Stimulated activated CD4-positive, alpha-beta T cell treated with anti-CD3 and anti-CD28 coated beads, Interleukin-12 subunit alpha, Interleukin-12 subunit beta, amount 100 ng/mL, for 4 hours (primary cell): ENCODE measurements around the gene IL10RA.

ENCODE experiments used
- DNase-seq: peaks from one replicate; pipeline ENCODE4 v3.0.0-alpha.2; 2020

The IL10RA gene

DNA sequence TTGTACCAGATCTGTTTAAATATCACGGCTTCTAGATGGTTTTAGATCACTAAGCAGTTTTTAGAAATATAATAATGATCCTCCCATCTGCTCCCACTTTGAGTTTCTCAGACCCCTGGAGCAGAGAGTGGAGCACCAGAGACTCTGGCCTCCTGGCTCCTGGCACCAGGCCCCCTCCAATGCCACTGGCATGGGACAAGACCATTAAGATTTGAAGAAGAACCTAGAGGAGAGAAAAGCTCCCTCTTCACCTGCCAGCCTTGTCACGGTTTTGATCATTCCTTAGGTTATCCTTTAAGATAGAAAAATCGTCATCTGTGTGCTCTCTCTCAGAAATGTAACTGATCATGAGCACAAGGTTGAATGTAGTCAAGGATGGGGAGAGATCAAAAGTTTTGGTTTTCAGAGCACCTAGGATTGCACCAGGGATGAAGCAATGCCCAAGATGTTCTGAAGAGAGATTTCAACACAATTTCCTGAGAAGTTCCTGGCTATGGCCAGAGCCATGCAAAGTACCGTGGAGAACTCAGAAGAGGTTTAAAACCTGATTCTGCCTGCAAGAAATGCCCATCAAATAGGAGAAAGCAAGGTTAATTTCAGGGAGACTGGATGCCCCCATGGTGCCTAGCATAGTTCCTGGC is 22.2 kb downstream of the IL10RA start:
- DNase-seq, result no peak

DNA sequence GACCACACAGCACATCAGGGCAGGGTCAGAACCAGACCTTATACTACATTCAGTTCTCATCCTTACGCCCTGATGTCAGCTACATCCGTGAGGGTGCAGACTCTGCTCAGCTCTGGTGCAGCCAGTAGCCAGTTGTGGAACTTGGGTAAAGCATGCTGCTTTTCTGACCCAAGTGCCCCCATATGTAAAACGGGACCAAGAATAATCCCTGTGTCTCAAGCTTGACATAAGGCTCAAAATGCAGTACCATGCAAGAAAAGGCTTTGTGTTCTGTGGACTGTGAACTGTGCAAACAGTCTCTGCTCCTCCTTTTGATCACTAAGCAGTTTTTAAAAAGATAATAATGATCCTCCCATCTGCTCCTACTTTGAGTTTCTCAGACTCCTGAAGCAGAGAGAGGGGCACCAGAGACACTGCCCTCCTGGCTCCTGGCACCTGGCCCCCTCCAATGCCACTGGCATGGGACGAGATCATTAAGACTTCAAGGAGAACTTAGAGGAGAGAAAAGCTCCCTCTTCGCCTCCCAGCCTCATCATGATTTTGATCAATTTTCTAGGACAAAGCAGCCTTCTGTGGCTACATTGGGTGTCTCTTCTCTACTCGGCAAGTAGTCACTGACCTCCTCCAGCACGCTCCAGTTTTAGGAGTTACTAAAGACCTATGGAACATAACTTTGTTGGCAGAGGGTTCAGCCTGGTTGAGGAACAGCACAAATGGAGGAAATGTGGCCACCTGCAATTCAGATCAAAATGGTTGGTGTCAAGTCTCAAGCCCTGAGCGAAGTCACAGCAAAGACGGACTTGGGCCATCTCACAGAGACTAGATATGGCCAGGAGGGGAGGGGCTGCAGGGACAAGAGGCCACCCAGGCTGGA is 23.9 kb downstream of the IL10RA start:
- no peak for DNase-seq

DNA sequence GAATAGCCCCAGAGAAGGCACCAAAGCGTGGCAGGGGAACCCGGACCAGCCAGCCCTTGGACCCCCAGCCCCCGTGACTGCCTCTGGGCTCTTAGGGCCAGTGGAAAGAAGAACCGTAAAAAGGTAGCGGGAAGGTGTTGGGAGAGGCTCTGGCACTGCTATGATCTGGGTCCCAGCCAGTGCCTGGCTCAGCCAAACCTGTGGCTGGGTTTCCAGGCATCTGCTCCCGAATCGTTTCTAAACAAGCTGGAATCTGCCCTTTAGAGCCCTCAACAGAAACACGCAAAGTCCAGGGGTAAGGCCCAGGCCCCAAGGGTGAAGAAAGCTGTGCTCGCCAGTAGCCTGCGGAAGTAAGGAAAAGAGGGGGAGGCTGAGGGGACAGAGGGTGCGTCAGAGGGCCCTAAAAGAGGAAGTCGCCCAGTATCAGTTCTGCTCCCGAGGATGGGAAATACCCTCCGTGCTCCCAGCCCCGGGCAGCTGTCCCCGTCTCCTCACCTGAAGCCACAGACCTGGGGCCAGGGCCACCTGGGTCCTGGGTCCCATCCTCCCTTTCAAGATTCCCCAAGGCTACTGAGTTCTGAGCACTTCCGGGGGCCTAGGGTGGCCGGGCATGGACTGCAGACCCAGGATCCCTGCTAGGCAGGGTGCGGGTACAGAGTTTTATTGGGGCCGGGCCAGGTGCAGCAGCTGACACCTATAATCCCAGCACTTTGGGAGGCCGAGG is 24.7 kb downstream of the IL10RA start:
- DNase-seq, result no peak

DNA sequence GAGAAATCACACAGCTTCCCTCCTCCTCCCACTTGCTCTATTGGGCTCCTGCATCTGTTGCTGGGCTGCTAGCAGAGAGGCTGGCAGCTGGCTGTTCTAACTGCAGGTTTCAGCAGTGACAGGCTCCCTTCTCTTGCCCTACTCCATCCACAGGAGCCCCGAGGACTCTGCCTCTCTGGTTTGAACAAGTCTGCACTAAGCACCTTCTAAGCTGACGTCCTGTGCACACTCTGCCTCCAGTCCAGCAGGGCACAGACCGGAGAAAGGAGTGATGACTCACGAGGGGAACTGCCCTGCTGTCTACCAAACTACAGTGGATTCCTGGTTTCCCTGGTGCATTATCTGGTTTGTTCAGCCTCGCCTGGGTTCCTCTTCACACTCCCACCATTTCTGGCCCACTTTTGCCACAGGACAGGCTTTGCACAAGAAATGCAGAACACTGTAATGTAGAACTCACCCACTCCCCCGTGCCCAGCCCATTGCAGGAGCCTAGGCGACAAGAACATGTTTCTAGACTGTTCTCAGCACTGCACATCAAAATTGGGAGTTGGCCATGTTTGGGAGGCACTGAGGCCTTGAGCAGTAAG is 26.0 kb downstream of the IL10RA start:
- no peak for DNase-seq

DNA sequence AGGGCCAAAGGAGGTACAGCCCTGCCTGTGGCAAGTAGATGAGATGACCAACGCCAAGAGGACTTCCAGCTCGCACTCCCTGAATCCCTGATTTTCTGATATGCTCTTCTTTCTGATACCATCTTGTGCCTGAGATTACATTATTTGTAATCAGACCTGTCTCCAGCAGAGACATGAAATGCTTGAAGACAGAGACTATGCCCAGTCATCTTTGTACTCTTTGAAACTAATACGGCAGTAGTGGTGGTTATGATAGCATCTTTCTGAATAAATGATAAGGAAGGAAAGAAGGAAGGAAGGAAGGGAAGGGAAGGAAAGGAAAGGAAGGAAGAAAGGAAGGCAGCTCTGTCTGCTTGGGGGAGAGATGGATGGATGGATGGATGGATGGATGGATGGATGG is 27.8 kb downstream of the IL10RA start:
- DNase-seq, result no peak

DNA sequence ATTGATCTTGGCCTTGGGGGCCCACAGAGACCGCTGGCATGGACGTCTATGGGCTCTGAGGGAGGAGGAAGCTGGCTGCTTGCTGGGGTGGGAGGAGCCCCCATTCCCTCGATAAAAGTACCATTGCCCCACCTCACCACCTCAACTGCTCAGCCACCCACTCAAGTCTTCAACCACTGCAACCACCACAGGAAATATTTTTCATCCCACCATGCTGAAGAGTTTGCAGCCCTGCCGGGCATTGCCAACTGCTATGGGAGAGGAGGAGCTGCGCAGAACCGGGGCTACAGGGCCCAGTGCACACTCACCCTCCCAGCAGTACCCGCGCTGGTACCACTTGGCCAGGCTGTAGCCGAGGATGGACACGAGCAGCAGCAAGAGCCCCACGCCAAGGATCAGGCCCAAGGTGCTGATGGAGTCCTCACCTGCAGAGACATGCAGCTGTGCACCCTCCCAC is 29.2 kb downstream of the IL10RA start:
- no peak for DNase-seq

DNA sequence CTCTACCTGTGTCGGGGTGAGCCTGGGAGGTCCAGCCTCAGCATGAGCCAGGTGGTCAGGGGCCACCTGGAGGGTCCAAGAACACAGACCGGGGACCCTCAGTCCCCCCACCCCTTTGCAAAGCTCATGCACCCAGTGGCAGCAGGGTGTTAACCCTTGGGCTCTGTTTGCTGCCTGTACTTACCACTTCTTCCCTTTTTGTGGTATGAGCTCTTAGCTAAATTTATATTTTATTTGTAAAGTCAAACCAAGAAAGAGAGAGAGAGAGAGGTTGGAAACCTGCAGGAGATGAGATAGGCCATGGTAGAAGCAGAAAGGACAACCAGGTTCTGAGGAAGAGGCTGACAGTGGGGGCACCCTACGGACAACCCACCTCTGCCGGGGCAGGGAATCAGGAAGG is 29.9 kb downstream of the IL10RA start:
- DNase-seq, result no peak

DNA sequence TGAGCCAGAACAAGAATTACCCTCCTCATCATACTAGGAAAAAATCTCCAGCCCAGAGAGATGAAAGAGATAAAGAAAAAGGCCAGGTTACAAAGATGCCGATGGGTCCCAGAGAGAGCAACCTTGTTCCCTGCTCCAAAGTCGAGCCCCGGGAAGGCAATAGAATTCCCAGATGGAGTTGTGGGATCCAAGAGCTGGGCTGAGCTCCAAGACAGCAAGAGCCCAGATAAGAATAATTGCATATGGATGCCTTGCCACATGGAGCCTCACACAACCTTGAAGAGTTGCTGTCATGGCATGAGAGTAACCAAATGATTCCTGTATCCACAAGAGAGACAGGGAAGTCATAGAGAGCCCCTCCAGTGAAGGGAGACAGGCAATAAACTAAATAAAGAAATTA is 30.9 kb downstream of the IL10RA start:
- DNase-seq, result no peak

DNA sequence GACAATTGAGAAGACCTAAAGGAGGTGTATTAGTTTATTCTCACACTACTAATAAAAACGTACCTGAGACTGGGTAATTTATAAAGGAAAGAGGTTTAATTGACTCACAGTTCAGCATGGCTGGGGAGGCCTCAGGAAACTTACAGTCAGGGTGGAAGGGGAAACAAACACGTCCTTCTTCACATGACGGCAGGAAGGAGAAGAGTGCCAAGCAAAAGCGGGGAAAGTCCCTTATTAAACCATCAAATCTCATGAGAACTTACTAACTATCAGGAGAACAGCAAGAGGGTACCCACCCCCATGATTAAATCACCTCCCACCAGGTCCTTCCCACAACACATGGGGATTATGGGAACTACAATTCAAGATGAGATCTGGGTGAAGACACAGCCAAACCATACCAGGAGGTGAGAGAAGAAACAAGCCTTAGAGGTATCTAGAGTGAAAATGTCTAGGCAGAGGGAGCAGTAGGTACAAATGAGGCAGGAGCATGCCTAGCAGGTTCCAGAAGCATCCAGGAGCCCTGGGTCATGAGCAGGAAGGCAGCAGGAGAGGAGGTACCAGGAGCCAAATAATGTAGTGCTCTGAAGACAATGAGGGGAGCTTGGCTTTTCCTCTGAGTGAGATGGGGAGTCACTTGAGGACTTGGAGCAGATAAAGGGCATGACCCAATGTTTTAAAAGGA is 31.6 kb downstream of the IL10RA start:
- no peak for DNase-seq

DNA sequence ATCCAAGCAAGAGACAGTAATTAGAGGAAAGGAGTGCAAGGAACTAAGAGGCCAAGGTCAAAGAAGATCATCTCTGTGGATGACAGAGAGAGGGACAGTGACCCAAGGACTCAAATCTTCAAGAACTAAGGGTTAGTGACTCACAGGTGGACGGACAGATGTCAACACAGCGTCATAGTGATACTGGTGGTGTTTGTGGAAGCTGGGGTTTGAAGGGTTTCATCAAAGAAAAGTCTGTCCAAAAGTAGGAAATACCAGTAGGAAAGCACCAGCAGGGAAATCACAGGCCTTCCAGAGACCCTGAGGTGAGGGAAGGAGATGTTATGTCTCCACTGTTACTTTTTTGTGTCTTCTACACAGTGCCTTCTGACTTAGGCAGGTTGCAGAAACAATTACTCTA is 32.2 kb downstream of the IL10RA start:
- no peak for DNase-seq

DNA sequence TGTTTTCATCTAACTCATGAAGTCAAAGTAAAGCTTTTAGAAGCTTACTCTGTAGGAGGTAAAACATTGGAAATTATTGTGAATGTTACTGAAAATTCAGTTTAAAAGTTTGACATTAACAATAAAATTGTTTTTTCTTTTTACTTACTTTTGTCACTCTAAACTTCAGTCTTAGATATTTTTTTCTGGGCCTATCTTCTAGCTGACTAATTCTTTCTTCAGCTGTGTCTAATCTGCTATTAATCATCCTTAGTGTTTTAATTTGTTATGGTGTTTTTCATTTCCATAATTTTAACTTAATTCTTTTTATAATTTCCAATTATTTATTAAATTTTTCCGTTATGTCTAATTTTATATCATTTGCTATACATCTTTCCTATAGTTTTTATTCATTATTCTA is 35.0 kb downstream of the IL10RA start:
- no peak for DNase-seq

DNA sequence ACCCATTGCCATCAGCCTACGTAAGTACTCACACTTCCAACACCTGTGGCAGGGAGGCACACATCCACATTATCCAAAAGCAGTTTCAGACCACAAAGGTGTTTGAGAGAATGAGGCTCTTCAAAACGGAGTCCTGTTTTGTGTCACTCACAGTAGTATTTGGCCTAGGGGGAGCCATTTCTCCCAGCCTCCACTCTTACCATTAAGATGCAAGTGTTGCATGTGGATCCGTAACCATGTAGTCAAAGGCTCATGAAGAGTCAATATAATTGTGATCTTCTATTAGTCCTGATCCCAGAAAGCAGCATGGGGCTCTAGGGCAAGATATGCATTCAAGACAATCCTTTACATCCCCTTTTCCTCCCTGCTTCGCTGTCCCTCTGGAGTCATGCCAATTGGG is 41.5 kb downstream of the IL10RA start:
- no peak for DNase-seq

DNA sequence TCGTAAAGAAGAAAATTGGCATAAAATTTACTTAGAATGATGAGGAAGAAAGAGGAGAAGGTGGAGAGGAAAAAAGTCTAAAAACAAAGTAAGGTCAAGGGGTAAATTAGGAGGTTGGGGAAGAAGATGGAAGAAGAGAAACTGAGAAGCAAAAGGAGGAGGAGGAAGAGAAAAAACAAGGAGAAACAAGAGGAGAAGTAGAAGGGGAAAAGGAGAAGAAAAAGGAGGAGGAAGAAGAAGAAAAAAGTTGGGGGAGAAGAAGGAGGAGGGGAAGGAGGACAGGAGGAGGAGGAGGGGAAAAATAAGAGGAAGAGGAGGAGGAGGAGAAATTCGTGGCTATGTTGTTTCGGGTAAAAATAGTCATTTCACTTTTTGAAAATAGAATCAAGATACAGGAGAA is 42.4 kb downstream of the IL10RA start:
- no peak for DNase-seq

DNA sequence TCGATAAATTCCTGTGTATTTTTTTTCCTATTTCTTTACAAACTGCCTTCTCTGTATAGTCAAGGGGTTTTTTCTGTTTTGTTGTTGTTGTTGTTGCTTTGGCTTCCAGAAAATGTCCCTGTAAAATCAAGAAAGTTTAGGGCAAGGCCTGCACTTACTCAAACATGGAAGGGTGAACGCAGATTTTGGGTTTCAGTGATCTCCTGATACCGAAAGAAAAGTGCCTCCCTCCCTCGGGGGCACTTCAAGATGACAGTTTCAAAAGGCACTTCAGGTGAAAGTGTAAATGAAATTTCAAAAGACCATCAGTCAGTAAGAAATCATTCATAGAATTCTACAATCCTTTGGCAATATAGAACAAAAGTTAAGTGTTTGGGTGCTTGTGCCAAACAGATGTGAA is 47.2 kb downstream of the IL10RA start:
- no peak for DNase-seq

DNA sequence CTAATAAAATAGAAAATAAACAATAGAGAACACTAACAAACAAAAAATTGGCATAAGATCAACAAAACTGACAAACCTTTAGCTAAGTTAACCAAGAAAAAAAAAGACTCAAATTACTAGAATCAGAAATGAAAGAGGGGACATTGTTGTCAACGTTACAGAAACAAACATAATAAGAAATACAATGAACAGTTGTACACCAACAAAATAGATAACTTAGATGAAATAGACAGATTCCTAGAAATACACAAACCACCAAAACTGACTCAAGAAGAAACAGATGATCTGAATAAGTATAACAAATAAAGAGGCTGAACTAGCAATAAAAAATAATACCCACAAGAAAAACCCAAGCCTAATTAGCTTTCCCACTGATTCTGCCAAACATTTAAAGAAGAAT is 55.9 kb downstream of the IL10RA start:
- no peak for DNase-seq

DNA sequence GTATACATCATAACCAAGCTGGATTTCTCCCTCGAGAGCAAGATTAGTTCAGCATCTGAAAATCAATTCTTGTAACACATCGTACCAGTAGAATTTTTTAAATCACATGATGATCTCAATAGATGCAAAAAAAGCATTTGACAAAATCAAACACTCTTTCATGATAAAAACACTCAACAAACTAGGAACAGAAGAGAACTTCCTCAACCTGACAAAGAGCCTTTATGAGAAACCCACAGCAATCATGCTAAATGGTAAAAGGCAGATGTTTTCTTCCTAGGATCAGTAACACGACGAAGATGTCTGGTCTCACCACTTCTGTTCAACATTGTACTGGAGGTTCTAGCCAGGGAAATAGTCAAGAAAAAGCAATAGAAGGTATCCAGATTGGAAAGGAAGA is 56.6 kb downstream of the IL10RA start:
- no peak for DNase-seq

DNA sequence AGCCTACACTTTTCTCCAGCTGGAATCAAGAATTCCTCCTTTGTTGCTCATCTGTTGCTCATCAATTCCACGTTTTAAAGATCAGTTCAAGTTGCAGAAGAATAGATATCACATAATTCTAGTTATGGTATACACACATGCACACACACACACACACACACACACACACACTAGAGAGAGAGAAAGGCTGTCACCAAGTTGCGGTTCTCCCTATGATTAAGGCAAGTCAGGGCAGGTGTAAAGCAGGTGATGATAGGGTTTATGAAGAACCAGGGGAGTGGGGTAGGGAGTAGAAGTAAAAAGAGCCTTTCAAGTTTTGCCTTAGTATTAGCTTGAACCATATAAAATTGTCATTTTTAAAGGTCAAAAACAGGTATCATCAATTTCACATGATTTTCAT is 59.0 kb downstream of the IL10RA start:
- no peak for DNase-seq

DNA sequence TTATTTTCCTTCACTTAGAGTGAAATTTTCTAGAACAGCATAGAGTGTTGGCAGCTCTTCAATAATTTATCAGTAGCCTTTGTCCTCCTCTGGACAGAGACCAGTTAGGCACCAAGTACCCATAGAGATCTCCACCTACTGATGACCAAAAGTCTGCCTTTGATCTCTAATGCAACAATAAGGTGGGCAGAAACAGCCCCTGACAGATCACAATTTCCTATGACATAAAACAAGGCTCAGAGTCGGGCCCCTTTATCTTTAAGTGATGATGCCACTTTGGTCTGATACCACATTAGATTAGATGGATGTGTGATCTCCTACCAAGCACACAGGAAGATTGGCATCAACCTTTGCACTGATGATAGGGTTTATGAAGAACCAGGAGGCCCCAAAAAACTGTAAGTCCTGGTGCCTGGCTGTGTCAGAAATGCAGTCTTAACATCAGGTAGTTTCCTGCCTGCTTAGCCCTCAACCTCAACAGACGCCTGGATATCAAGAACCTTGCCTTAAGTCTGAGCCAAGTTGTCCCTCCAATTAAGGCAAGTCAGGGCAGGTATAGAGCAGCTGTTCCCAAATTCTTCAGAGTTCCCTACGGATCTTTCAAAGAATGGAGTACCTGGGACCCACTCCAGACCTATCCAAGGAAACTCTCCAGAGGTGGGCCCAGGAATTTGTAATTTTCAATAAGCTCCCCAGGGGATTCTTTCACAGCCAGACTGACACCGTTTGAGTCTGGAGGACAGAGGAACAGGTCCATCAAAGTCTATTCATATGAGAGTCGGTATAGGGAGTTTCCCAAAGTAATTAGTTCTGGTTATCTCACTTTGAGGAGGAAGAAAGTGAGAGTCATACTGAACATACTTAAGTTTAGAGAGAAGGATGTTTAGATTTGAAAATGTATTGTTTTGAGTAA is 60.1 kb downstream of the IL10RA start:
- no peak for DNase-seq

DNA sequence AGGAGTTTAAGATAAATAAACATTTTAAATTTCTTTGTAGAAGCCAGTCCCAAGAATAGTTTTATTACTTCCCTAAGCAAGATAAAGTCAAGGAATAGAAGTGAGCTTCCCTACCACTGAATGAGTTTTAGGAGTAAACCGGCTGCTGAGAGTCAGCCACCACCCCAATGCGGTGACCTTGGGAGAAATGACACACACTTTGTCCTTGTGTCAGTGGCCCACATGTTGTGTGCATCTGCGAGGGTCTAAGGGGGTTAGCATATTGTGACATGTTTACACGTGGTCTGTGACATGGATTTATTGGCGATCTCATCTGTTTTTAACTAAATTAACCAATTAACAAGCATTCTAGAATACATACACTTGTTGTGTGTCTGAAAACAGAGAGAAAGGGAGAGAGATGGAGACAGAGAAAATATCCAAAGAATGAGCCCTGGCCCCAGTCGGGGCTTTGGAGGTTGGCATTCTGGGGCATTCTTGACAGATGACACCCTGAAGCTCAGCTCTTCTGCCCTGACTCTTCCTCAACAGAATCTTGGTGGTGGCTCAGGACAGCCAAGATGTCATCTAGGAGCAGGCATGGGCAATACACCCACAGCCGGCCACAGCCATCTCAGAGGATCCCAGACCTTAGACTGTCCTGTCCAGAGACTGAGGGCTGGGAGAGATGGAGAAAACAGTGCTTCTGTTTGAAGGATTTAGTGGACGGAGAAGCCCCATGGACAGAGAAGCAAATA is 60.9 kb downstream of the IL10RA start:
- no peak for DNase-seq

DNA sequence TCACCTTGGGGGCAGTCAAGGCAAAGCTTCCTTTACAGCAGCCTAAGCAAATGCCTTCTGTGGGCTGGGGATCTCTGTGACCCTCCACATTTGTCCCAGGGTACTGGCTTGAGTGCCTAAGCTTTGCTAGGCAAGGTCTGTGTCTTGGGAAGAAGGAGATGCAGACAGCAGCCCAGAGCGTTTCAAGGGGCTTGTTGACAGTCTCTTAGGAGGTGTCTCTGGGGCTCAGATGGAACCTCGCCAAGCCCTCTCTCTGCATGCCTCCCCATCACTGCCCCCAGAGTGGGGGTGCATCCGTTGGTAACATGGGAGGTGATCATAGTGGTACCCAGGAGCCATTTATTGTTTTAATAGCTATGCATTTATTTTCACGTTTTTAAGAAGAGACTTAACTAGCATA is 61.6 kb downstream of the IL10RA start:
- no peak for DNase-seq
